ENCODE data around the gene SCYL1. TPM values are rescaled to one million over a fixed set of nuclear protein-coding genes. Genes with fewer than 3 reads are reported as not detected.

Gene SCYL1
- total and polyA plus RNA-seq, 2 donors (not counting 1 experiment from before 2014, with no cell fraction given): 76.5 to 85.5 TPM

- Mint-ChIP-seq H3K4me3 (peak overlapping the region; percentile 81), H3K27ac (peak overlapping the region; percentile 89), H3K9me3 (ENCODE audit: insufficient read depth) (no peaks in the 10 kb centered on the region), H3K27me3 (peaks cover 3% of the 10 kb centered on the region), H3K4me1 (peaks cover 43% of the 10 kb centered on the region)
- intact Hi-C loops (cut with micrococcal nuclease): no loop called here
- ChIA-PET POLR2A (interaction anchor here (0.7 to 1.1 kb wide), 4 partner anchors 10 to 948 kb away, joined by 3 to 10 read pairs (median 4); no protein-coding TSS in a partner anchor), CTCF (interaction anchor here (1.2 to 1.8 kb wide), 3 partner anchors 12 to 16 kb away, joined by 3 to 9 read pairs (median 3); partner anchors contain the start of gene ZNRD2)
- peak overlapping the region in 2 of 5 experiments; percentile 21 to 62 for H3K4me3 ChIP-seq (ENCODE audit: control extremely low read depth in 1 of 5, extremely low read depth in 1 of 5, insufficient read depth in 1 of 5, low read depth in 2 of 5, low read length in 4 of 5)
- H3K4me1 ChIP-seq (ENCODE audit: control insufficient read depth in 2 of 2, insufficient read depth in 2 of 2, low read length in 2 of 2): peaks cover 25 to 48% of the 10 kb centered on the region in 2 donors
- no peaks in the 10 kb centered on the region for H3K27me3 ChIP-seq (replicated peaks in 1 of 4; ENCODE audit: control extremely low read depth in 1 of 4, control insufficient read depth in 3 of 4, insufficient read depth in 4 of 4, low read length in 3 of 4)
- DNase-seq (no peak), ATAC-seq (ENCODE audit: low read depth) (no peak)
- H3K79me2 ChIP-seq (ENCODE audit: control insufficient read depth, insufficient read depth, low read length): peaks cover 31% of the 10 kb centered on the region
- peak overlapping the region; percentile 99 for H3K4me2 ChIP-seq (replicated peaks; ENCODE audit: low read depth, low read length, poor library complexity, severe bottlenecking)
- no peak for TF ChIP-seq CTCF (IDR thresholded peaks at IDR 0.05)
- TF ChIP-seq EZH2 (IDR thresholded peaks at IDR 0.05; ENCODE audit: borderline replicate concordance, insufficient read depth, low read depth, low read length, poor library complexity, severe bottlenecking): no peak
- no peaks in the 10 kb centered on the region for H3K9me3 ChIP-seq (ENCODE audit: control extremely low read depth in 1 of 3, control insufficient read depth in 2 of 3, insufficient read depth in 1 of 3, low read length in 2 of 3)
- no peaks in the 10 kb centered on the region for H4K20me1 ChIP-seq (ENCODE audit: control insufficient read depth, insufficient read depth, low read length, poor library complexity, severe bottlenecking)
- peak overlapping the region; percentile 27 for H3K27ac ChIP-seq (ENCODE audit: low read length in 2 of 2)
- H2AFZ ChIP-seq (ENCODE audit: insufficient read depth, low read depth, low read length, poor library complexity, severe bottlenecking): peak overlapping the region; percentile 80
- no peaks in the 10 kb centered on the region for H3K36me3 ChIP-seq (replicated peaks in 1 of 2; ENCODE audit: control extremely low read depth in 1 of 2, control insufficient read depth in 1 of 2, extremely low read depth in 1 of 2, insufficient read depth in 2 of 2, low read length in 1 of 2)
- no peak overlapping the region for H3K9ac ChIP-seq (ENCODE audit: low read length)
- WGBS (ENCODE audit: insufficient coverage): 88% methylated on average over 6 of the region's 12 CpGs
Observed at GRCh38 chr11:65556470-65557279, 31.8 kb downstream of the SCYL1 start.

Measured in B cell (primary cell).